HL-60 (cell line): ENCODE data around the gene CCDC169.

Source experiments
- REST ChIP-seq: IDR thresholded peaks from 2 replicates; pipeline ENCODE4 v1.6.1; 2012; ENCODE audit warnings: low read depth; ENCODE audit not compliant: insufficient replicate concordance
- TF ChIP-seq, protein P1 (sequence below): IDR thresholded peaks from one replicate; pipeline ENCODE4 v1.5.1; 2011; ENCODE audit warnings: low read length, control low read depth, inconsistent platforms; ENCODE audit not compliant: insufficient read depth

DNA sequence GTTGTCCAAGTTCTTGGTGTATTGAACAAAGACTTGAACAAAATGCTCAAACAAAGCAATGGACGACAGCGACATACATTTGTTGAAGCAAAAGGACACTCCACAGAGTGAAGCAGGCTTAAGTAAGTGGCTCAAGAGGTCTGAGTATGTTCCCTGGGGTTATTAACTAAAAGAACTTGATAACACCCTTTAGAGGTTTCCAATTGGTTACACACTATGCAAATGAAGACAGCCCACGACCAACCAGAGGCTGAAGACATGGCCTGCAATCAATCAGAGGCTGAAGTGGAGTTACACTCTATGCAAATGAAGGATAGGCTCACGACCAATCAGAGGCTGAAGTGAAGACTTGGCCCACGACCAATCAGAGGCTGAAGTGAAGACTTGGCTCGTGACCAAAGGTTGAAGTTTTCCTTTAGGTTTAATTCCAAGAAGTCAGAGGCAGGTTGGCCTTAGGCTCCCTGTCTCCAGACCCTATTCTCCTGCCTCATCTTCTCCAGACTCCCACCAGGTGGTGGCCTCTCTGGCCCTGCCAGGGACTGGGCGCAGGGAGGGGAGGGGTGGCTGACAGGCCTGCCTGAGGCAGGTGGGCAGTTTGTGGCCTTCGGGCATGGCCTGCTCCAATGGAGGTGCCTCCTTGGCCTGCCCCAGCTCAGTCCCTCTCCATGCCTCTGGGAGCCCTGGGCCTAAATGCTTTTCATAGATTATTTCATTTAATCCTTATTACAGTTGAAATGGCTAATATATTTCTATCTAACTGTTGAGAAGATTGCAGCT lies 38.1 kb downstream of the CCDC169 start:
- TF ChIP-seq, protein P1, sequence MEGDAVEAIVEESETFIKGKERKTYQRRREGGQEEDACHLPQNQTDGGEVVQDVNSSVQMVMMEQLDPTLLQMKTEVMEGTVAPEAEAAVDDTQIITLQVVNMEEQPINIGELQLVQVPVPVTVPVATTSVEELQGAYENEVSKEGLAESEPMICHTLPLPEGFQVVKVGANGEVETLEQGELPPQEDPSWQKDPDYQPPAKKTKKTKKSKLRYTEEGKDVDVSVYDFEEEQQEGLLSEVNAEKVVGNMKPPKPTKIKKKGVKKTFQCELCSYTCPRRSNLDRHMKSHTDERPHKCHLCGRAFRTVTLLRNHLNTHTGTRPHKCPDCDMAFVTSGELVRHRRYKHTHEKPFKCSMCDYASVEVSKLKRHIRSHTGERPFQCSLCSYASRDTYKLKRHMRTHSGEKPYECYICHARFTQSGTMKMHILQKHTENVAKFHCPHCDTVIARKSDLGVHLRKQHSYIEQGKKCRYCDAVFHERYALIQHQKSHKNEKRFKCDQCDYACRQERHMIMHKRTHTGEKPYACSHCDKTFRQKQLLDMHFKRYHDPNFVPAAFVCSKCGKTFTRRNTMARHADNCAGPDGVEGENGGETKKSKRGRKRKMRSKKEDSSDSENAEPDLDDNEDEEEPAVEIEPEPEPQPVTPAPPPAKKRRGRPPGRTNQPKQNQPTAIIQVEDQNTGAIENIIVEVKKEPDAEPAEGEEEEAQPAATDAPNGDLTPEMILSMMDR = no peak
- no peak for TF ChIP-seq REST
